PFSK-1 (cell line): ENCODE measurements around the gene NT5C2.

Source experiments
- REST ChIP-seq, 2 experiments: IDR thresholded peaks; 2 replicates each; pipeline versions ENCODE4 v1.6.1 to v1.8.0; 2011 to 2012; ENCODE audit warnings: low read depth in 2 of 2, low read length in 2 of 2, control low read depth in 1 of 2, inconsistent platforms in 1 of 2, mild to moderate bottlenecking in 1 of 2, moderate library complexity in 1 of 2; ENCODE audit not compliant: insufficient read depth in 1 of 2
- SIN3A ChIP-seq: IDR thresholded peaks from 2 replicates; pipeline ENCODE4 v1.6.1; 2012; ENCODE audit warnings: mild to moderate bottlenecking, low read length, moderate library complexity, borderline replicate concordance; ENCODE audit not compliant: insufficient read depth

GRCh38 chr10:103098240-103098639 lies 94.8 kb downstream of the NT5C2 start:
- TF ChIP-seq SIN3A (no peak), REST (IDR thresholded peaks at IDR 0.05; ENCODE audit: insufficient read depth in 1 of 2, low read depth in 2 of 2, low read length in 2 of 2) (no peak)
